GM21737 (cell line): ENCODE results near the gene NRGN.
A peak's percentile ranks its signal among the peaks of the same experiment; 100 is the strongest.

Source experiments
- ATAC-seq: cut with Tn5 transposase; IDR thresholded peaks from one replicate; pipeline ENCODE4 v1.9.1; 2021; ENCODE audit warnings: mild to moderate bottlenecking, moderate library complexity; ENCODE audit not compliant: unreplicated experiment

NRGN gene

DNA sequence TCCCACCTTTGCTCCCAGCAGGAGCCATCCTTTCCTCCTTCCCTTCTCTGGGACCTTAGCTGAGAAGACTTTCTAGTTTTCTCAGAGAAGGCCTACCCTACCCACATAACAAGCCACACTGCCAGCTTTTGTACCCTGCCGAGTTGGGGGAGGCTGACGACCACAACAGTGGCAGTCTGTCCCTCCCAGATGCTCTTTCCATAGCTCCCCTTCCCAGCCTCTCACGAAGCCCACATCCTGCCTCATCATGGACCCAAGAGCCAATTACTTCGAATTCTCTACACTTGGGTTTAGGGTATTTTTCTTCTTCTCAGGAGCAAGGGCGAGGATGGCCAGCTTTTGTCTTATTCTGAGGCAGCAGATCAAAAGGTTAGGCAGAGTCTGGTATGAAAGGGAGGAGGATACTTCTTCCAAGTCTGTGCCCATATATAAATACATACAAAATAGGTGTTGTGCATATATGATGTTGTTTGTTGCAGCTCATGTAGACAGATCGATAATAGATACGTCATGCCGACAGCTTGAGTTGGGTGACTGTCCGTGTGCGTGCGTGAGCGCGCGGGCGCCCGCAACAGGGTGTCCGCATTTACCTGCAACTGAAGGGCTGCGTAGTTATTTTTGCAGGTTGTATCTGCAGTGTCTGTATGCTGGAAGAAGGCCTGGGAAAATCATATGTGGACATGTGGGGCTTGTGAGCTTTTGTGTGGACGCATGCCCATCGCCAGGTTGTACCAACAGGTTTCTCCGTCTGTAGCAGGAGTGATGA is 846 bp upstream of the NRGN start:
- no peak for ATAC-seq

DNA sequence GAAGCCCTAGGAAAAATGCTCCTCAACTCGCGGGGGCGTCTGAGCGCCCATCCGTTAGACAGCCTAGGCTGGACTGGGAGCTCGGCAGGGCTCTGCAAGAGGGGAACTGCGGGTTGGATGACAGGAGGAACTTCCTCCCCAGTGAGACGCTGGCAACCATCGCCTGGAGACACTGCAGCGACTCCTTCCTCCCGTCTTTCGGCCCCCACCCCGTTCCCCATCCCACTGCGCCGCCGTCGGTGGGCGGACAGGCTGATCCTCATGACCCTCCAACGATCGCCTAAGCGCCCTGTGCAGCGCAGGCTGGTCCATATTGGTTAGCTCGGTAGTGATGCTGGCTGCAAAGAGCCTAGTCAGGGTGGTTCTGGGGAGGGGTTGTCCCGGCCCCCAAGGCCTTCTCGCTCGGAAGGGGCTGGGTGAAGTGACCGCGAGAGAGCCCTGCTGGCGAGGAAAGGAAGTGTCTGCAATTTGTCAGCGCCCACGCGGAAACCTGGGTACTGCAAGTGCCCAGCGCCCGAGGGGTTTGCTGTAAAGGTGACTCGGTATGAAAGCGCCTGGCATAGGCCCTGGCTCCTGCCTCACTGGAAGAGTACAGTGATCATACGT is 638 bp downstream of the NRGN start:
- ATAC-seq = peak; percentile 38

DNA sequence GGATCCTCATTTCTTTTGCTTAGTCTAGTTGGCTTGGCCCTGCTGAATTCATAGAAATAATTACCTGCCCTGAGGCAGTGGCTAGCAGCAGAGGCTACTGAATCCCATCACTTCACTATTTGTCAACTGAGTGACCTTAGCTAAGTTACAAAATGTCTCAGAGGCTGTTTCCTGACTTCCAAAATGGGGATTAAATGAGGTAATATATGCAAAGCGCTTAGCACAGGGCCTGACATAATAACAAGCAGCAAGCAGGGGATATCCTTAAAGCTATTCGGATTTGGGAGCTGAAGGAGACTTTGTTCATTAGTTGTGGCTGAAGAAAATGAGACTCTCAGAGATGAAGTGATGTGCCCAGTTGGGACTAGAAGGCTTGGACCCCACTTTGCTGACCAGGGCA is 2.8 kb downstream of the NRGN start:
- ATAC-seq = no peak

DNA sequence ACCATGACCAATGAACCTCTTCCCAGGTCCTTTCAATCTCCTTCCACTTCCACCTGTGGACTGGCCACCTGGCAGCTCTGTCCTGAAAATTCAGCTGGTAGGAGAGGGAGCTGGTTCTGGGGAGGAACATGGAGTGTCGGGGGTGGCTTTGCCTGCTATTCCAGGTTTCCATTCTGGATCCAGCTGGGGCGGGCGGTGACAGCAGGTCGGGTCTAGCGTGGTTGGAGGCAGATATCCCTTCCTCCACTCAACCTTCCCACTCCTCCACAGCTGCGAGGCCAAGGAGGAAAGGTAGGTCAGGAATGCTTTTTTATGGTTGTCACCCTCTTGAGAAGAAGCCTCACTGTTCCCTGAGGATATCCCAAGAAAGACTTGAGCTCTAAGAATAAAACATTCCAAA is 3.3 kb downstream of the NRGN start:
- ATAC-seq = no peak

DNA sequence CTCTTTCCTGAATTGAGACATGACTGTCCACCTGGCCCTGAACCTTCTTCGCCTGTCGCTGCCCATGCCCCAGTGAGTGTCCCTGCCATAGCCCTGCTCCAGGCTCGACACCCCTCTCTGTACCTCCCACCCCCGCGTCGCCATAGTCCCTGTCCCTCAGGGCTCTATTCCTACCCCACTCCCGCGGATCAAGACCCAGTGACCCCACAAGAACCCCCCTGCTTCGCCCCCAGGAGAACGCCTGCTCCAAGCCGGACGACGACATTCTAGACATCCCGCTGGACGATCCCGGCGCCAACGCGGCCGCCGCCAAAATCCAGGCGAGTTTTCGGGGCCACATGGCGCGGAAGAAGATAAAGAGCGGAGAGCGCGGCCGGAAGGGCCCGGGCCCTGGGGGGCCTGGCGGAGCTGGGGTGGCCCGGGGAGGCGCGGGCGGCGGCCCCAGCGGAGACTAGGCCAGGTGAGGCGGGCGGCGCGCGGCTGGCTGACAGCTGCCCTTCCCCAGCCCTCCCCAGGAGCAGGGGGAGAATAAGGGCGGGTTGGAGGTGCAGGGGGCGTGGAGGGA is 5.6 kb downstream of the NRGN start:
- no peak for ATAC-seq

DNA sequence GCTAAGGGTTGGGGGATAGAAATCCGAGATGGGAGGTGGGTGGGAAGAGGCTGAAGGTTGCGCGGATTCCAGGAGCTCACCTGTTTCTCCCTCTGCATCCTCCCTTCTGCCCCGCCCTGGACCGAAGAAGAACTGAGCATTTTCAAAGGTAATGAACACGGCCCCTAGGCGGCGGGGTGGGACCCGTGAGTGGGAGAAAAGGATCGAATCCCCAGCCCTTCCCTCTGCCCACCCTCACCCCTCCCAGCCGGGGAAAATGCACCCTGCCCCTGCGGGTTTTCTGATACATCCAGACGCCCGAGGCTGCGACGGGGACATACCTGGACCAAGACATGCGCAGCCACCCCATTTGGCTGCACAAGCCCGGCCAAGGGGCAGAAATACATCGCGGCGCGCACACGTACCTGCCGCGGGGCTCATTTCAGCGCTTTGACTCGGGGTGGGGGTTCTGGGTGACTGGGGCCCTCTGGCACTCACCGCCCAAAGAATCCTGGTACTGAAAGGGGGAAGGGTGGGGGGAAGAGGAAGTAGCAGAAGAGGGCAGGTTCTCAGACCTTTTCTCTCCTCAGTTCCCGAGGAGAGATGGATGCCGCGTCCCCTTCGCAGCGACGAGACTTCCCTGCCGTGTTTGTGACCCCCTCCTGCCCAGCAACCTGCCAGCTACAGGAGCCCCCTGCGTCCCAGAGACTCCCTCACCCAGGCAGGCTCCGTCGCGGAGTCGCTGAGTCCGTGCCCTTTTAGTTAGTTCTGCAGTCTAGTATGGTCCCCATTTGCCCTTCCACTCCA is 6.3 kb downstream of the NRGN start:
- no peak for ATAC-seq

DNA sequence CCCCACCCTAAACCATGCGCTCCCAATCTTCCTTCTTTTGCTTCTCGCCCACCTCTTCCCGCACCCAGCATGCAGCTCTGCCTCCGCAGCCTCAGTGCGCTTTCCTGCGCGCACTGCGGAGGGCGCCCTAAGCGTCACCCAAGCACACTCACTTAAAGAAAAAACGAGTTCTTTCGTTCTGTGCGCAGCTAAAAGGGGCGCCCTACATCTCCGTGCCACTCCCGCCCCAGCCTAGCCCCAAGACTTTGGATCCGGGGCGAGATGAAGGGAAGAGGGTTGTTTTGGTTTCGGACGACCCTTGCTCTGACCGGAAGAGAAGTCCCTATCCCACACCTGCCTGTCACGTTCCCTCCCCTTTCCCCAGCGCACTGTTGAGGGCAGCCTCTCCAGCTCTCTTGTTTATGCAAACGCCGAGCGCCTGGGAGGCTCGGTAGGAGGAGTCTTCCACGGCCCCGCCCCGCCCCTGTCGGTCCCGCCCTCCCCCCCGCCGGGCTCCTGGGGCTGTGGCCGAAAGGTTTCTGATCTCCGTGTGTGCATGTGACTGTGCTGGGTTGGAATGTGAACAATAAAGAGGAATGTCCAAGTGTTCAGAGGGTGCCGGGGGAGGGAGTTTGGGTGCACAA is 7.0 kb downstream of the NRGN start:
- ATAC-seq = peak; percentile 93

DNA sequence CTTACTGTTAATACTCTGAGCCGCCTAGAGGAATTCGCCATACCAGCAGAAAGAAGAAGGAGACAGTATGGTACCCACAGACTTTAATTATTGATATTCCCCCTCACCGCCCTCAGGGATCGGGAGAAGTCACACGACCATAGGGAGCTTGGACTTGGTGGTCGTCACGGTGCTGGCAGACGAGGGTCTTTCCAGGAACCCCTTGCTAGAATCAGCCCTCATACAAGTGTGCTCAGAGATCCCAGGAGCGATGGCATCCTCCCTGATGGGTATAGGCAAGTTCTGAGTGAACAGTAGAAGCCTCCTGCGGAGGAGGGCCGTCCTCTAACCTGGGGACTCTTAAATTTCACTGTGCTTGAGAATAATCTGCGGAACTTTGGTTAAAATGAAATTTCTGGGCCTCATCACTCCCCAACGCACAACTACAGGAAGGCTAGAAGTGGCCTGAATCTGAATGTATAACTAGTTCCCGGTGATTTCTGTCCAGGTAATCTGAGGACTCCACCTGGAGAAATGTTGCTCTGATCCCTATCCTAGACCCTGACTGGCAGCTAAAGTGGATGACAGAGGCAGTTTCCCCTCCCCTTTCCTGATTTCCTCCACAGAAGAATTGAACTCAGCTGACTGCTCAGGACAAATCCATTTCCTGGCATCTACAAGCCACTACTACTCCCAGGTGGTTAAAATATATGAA is 7.8 kb downstream of the NRGN start:
- ATAC-seq = no peak

DNA sequence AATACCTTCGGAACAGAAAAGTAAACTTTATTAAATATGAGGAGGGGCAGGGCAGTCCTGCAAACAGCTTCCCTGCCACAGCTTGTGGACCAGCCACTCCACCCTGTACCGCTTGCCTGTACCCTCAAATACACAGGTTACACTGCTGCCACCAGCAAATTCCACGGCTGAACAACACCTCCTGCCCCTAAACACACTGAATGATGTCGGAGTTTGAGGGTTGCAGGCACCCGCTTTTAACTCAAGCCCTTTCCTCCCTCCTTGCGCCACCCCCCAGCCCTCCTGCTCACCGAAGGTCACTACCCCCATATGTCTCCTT is 8.3 kb downstream of the NRGN start:
- ATAC-seq = no peak

DNA sequence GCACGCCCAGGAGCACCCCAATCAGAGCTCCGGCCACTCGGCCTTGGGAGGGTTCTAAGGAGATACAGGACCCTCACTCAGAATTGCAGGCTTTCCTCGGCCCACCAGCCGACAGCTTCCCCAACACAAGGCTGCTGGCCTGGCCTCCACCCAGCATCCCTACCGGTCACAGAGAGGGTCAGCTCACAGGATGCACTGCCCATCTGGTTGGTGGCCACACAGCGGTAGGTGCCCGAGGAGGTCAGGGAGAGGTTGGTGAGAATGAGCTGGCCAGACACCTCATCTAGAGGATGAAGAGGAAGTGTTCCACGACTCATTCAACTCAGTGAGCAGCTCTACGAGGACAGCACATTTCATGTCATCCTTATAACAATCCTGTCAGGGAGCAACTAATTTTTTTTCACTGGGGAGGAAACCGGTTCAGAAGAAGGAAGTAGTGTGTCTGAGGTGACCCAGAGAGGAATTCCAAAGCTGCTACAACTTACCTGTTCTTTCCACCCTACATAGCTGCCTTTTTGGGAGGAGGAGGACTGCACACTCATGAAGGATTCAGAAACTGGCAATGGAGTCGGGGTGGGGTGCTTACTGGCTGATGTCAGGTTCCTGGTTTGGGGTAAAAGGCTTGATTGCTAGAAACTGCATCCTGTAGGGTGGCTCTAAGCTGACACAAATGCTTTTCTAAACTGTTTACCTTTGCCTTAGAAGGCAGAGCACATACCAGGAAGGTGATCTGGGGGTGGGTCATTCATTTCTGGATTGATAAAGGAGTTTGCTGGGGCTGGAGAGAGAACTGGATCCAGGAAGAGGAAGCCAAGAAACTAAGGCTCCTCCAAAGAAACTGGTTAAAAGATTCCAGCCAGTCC is 9.0 kb downstream of the NRGN start:
- no peak for ATAC-seq

DNA sequence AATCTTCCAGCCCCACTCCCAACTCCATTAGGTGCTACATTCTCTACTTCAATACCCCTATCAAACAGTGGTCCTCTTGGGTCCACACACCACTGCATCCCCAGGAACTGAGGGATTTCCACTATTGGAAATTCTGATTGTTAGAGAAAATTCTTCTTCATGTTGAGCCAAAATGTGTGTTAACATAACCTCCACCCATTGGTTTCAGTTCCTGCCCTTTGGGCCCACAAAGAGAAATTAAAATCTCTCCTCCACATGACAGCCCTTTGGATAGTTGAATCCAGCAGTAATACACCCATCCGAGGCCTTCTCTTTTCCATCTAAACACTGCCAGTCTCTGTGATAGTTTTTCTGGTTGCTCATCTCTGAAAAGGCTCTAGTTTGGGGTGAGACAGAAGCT is 10.2 kb downstream of the NRGN start:
- no peak for ATAC-seq

DNA sequence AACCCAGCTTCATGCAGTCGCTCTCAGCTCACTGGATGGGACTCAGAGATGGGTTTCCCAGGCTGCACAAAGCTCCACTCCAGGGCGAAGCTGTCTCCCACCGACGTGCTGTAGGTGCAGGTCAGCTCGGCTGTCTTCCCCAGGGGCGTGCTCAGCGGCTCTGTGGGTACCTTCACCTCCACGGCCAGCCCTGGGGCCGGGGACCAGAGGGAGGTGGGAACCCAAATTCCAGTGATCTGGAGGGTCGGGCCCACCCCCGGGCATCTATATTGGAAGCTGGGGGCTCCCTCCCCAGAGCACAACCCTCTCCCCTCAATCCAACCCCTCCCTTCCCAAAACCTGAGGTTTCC is 11.6 kb downstream of the NRGN start:
- no peak for ATAC-seq

DNA sequence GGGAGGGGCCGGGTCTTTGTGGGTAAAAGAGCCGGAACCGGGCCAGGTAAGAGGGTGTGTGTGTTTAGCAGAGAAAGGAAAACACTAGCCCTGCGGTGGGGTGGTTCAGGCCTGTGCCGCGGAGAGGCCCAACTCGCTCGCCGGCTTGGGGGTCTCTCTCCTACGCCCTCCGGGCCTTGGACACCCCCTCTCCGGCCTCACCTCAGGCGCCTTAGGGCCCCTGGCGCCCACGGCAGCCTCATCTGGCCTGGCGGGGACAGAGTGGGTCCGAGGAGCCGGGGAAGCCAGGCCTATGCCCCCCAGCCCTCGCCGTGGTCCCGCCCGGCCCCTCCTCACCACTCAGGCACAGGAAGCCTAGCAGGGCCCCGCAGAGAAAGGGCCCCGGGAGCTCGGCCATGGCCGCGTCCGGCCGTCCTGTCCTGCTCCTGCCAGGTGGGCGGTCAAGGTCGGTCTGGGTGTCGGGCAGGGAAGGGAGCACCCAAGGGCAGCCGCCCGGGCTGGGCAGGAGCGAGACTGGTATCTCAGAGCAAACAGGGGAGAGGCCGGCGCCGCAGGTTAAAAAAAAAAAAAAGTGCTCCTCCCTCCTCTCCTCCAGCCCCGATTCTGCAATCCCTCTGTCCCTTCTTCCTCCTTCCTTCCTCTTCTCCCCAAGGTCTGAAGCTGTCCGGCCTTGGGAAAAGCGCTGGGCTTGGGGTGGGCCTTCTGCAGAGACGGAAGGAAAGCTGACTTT is 12.2 kb downstream of the NRGN start, which contains the start of gene VSIG2:
TSS of gene VSIG2 (minus strand) at position 515 of the 730 bp plus-strand sequence. CDS start at position 397, 118 bp downstream.
- no peak for ATAC-seq

DNA sequence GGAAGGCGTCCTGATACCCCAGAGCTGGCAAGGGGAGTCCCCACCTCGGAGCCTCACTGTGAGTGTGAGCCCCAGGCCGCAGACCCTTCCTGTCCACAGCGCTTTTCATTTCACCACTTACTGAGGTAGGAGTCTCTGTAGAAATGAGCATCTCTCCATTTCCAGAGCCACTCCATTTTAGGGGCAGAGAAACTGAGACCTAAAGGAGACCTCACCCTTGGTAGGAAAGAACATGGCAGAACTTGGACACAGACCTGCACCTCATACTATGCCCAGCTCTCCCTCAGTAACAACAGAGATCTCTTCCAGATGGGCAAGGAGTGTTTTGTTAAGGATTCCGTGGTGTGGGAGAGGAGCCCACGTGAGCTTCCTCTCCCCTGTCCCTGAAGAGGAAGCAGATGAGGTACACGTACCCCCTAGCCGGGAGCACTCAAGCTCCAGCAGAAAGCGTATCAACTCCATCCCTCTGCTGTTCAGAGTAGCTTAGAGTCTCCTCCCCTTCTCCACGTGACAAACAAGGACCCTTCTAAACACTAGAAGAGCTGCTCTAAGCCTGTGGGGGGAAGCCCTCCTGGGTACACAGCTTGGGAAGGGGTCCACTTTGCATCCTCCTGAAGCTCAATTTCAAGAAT is 12.8 kb downstream of the NRGN start:
- no peak for ATAC-seq

DNA sequence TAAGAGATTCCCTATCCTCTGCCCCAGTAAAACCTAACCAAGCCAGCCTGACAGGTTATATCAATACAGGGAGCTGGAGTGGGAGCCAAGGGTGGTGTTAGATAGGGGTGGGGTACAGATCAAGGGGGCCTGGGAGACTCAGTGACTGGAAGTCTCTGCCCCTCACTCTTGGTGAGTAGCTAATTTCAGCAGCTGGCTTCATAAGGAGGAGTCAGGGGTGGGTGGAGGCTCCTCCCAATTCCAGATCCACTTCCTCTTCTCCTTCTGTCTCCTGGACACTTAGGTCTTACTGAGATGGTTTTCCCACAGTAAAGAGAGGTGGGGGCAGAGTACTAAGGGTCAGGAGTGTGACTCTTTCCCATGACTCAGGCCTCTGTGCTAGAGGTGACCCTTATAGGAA is 13.5 kb downstream of the NRGN start:
- no peak for ATAC-seq

DNA sequence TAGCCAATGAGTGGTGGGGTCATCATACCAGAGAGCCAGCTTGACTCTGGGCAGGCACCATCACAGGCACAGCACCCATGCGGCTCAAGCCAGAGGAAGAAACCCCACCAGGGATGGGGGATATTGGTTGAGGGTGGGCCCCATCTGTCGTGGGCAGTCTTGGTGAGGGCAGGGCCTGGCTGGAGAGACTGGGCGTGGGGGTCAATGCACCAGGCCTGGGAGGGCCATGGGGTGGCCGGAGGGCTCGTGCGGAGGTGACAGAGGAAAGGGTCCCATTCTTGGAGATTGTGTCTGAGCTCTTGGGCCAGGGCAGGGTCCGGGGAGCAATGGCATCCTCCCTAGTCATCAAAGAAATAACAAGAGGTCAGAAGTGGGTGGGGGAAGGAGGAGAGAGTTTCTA is 13.9 kb downstream of the NRGN start:
- ATAC-seq = no peak

DNA sequence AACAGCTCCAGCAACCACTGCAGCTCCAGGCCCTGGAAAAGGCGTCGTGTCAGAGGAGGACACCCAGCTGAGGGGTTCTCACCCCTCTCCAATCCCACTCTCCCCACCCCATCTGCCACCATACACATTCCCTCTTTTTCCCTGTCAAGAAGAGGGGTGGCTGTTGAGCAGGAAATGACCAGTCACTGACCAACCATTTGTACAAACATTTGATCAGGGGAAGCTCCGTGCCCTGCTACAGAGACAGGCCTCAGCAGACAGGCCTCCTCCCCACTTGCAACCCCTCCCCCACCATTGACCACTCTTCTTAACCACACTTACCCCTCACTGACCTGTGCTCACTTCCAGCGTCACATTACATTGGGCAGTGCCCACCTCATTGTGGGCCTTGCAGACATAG is 14.6 kb downstream of the NRGN start:
- ATAC-seq = no peak

DNA sequence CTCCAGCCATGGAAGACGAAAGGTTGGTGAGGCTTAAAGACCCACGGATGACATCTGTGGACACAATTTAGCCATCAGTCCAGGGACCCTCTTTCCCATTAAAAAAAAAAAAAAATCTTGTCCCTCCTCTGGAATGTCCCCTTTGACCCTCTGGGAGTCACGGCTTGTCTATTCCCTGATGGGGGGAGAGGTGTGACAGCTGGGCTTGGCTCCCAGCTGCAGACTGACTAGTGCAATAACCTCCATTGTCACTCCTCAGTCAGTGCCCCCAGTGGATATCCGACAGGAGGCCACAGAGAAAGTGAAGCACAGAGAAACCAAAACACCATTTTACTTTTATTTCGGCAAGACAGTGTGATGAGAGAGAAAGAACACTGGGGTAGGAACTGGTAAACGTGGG is 15.0 kb downstream of the NRGN start:
- ATAC-seq = no peak
